Measurements from ENCODE around the gene MAML1.

- TF ChIP-seq, protein P1, sequence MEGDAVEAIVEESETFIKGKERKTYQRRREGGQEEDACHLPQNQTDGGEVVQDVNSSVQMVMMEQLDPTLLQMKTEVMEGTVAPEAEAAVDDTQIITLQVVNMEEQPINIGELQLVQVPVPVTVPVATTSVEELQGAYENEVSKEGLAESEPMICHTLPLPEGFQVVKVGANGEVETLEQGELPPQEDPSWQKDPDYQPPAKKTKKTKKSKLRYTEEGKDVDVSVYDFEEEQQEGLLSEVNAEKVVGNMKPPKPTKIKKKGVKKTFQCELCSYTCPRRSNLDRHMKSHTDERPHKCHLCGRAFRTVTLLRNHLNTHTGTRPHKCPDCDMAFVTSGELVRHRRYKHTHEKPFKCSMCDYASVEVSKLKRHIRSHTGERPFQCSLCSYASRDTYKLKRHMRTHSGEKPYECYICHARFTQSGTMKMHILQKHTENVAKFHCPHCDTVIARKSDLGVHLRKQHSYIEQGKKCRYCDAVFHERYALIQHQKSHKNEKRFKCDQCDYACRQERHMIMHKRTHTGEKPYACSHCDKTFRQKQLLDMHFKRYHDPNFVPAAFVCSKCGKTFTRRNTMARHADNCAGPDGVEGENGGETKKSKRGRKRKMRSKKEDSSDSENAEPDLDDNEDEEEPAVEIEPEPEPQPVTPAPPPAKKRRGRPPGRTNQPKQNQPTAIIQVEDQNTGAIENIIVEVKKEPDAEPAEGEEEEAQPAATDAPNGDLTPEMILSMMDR (IDR thresholded peaks at IDR 0.05) = no peak
- TF ChIP-seq POLR2A (IDR thresholded peaks at IDR 0.05) = no peak
Observed at GRCh38 chr5:179820127-179820482, 87.5 kb downstream of the MAML1 start.

All from body of pancreas (tissue), 4 donors.